Aorta (tissue), 5 donors: ENCODE results near the gene KCNH8. TPM values are rescaled to one million over a fixed set of nuclear protein-coding genes. Genes with fewer than 3 reads are reported as not detected.

Source experiments
- ATAC-seq: fragments of 200-7000 bp; cut with Tn5 transposase; one replicate; pipeline ENCODE4 v1.9.1; 2022; ENCODE audit warnings: moderate library complexity; ENCODE audit not compliant: low FRiP score
- DNase-seq, 2 donors: peaks; one replicate each; pipeline ENCODE4 v3.0.0-alpha.2; 2020
- H3K27ac ChIP-seq, 2 donors: one replicate each; pipeline ENCODE4 v1.5.1; 2013; ENCODE audit warnings: low read length in 2 of 2, mild to moderate bottlenecking in 2 of 2, moderate library complexity in 2 of 2, control low read depth in 1 of 2, inconsistent platforms in 1 of 2, low read depth in 1 of 2
- H3K27me3 ChIP-seq, 2 donors: one replicate each; pipeline ENCODE4 v1.6.1; 2013; ENCODE audit warnings: control low read depth in 1 of 2, low read length in 1 of 2, mild to moderate bottlenecking in 1 of 2, moderate library complexity in 1 of 2; ENCODE audit not compliant: insufficient read depth in 2 of 2, control insufficient read depth in 1 of 2
- H3K36me3 ChIP-seq, 2 donors: one replicate each; pipeline ENCODE4 v1.6.1; 2013; ENCODE audit warnings: control low read depth in 1 of 2, low read length in 1 of 2, mild to moderate bottlenecking in 1 of 2; ENCODE audit not compliant: insufficient read depth in 2 of 2, control insufficient read depth in 1 of 2
- H3K4me1 ChIP-seq, 2 donors: one replicate each; pipeline ENCODE4 v1.6.1; 2013; ENCODE audit warnings: low read length in 2 of 2, control low read depth in 1 of 2, mild to moderate bottlenecking in 1 of 2, moderate library complexity in 1 of 2; ENCODE audit not compliant: insufficient read depth in 2 of 2, control insufficient read depth in 1 of 2
- H3K4me3 ChIP-seq, 2 donors: one replicate each; pipeline ENCODE4 v1.5.1; 2013; ENCODE audit warnings: low read length in 2 of 2, control low read depth in 1 of 2, mild to moderate bottlenecking in 1 of 2
- H3K9me3 ChIP-seq: one replicate; pipeline ENCODE4 v1.6.1; 2013; ENCODE audit warnings: mild to moderate bottlenecking, low read length; ENCODE audit not compliant: control insufficient read depth
- WGBS, 2 donors: extraction: QIAGEN DNeasy Blood & Tissue Kit; methylation state at CpG; one replicate each; pipeline ENCODE4 v1.1.7; 2013; 5-methylcytosine and 5-hydroxymethylcytosine counted together
- intact Hi-C, 2 donors: fragments of 100-400 bp; cut with DNase I; formaldehyde crosslinking; loops; one replicate each; pipeline versions ENCODE4 v1.14.2 to v1.15.0; 2022
- polyA plus RNA-seq, 2 donors: library from polyadenylated mRNA; stranded (reverse); fragments of 200-250 nt; gene quantifications; one replicate each; pipeline ENCODE4 v1.2.3, GENCODE V29; 2013
- total RNA-seq, 2 donors: library from RNA; stranded (reverse); fragmentation: NEBNext Ultra II Directional; extraction: Animal tissue kit (Norgen Biotek cat#: 25700); gene quantifications; one replicate each; pipeline ENCODE4 v1.2.1, GENCODE V29; 2021
- donor health status: healthy with polysubstance abuse.
- donor health status: Bipolar disorder and iron deficiency.
- donor health status: DM: no; HTN: no; CAD: no.
- donor health status: DM: no; HTN: no; CAD: no.
- donor health status: DM: yes; HTN: yes; CAD: no.

KCNH8 gene
- total and polyA plus RNA-seq, 4 donors = 0.13 to 0.29 (median 0.15) TPM; not detected in 1

GRCh38 chr3:19346759-19347158 lies 198.4 kb downstream of the KCNH8 start:
- intact Hi-C loops = loop anchor here (2.0 to 5.0 kb wide), 3 partner anchors 196 to 521 kb away; no protein-coding TSS in a partner anchor
- Histone ChIP-seq H3K4me3 (no peak overlapping the region), H3K27ac (no peak overlapping the region), H3K4me1 (peaks cover 0 to 2% of the 10 kb centered on the region in 2 donors), H3K36me3 (no peaks in the 10 kb centered on the region), H3K27me3 (no peaks in the 10 kb centered on the region), H3K9me3 (no peaks in the 10 kb centered on the region)
- 57 to 71% methylated on average over 1 of the region's 1 CpG for WGBS, 2 donors
- no peak for DNase-seq
- no peak for ATAC-seq

DNA sequence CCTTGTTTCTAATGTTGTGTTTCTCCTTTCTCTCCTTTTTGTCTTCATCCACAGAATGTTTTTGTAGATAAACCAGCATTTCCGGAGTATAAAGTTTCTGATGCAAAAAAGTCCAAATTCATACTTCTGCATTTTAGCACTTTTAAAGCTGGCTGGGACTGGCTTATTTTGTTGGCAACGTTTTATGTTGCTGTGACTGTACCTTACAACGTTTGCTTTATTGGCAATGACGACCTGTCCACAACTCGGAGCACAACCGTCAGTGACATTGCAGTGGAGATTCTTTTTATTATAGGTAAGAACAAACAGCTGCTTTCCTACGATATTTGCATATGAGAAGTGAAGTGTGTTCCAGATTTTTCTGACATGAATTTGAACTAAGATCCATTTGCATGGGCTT lies 199.4 kb downstream of the KCNH8 start:
- Histone ChIP-seq H3K36me3 (no peaks in the 10 kb centered on the region), H3K27me3 (no peaks in the 10 kb centered on the region), H3K27ac (no peak overlapping the region), H3K4me3 (no peak overlapping the region), H3K4me1 (peaks cover 0 to 2% of the 10 kb centered on the region in 2 donors), H3K9me3 (no peaks in the 10 kb centered on the region)
- WGBS, 2 donors = 4 to 10% methylated on average over 7 of the region's 7 CpGs
- DNase-seq = no peak
- intact Hi-C loops = loop anchor here (2.0 to 5.0 kb wide), 4 partner anchors 195 to 520 kb away; no protein-coding TSS in a partner anchor
- ATAC-seq = no peak

DNA sequence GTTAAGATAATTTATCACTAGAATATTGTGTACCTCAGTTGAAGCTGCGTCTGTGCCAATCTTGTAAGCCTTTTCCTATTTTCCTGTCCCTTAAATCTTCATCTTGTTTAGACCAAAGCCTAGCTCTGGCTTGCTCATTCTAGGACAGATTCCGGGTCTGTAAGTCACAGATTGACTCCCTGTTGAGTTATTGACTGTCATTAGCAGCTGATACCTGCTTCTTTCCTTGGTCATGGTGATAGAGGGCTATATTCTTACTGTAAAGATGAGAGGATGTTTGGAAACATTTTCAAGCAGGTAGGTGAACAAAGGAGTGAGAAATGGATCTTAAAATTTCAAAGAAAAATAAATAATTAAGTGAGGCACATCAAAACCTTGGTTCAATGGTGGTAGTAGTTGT lies 200.2 kb downstream of the KCNH8 start:
- no peaks in the 10 kb centered on the region for H3K27me3 ChIP-seq
- no peak overlapping the region for H3K27ac ChIP-seq
- DNase-seq (no peak), ATAC-seq (no peak)
- intact Hi-C loops = loop anchor here (2.0 to 5.0 kb wide), 3 partner anchors 194 to 519 kb away; no protein-coding TSS in a partner anchor
- WGBS, 2 donors = 71 to 81% methylated on average over 2 of the region's 2 CpGs
- no peaks in the 10 kb centered on the region for H3K9me3 ChIP-seq
- H3K36me3 ChIP-seq = no peaks in the 10 kb centered on the region
- no peak overlapping the region for H3K4me3 ChIP-seq
- H3K4me1 ChIP-seq = peaks cover 0 to 2% of the 10 kb centered on the region in 2 donors

DNA sequence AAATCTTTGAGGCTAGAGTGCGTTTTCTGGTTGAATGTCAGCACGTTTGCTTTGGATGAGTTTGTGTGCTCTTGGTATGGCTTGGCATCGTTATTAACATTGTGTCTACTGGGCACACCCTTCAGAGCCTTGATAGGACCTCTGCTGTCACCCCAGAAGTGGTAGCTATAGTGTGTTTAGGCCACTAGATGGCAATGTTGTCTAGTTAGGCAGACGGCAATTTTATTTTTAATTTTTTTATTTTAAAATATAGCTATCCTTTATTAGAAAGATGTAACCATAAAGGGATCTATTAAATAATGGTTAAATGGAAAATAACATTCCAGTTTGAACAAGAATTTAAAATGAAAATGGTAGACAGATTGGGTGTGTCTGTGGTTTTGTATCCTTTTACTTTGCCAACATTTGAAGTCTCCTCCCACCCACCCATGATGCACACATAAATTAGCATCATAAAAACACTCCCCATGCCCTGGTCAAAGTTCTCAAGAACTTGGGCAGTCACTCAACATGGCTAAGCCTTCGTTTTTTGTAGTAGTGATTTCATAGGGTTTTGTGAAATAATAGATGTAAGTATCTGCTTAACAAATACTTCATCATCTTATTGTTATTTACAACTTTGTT lies 200.7 kb downstream of the KCNH8 start:
- Histone ChIP-seq H3K27ac (no peak overlapping the region), H3K4me1 (peaks cover 0 to 2% of the 10 kb centered on the region in 2 donors), H3K36me3 (no peaks in the 10 kb centered on the region), H3K9me3 (no peaks in the 10 kb centered on the region), H3K4me3 (no peak overlapping the region), H3K27me3 (no peaks in the 10 kb centered on the region)
- 12 to 15% methylated on average over 5 of the region's 5 CpGs for WGBS, 2 donors
- ATAC-seq (peak; percentile 63), DNase-seq (no peak)
- intact Hi-C loops = loop anchor here (2.0 to 5.0 kb wide), 3 partner anchors 193 to 518 kb away; no protein-coding TSS in a partner anchor

DNA sequence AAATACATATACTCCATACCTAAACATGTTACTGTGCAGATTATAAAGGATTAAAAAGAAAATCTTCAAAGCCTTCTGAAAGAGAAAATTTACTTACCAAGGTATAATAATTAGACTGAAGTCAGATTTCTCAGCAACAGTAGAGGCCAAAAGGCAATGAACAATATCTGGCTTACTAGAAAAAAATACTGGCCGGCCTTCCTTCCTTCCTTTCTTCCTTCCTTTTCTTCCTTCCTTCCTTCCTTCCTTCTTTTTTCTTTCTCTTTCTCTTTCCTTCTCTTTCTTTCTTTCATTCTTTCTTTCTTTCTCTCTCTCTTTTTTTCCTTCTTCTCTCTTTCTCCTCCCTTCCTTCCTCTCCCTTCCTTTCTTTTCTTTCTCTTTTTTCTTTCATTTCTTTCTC lies 209.6 kb downstream of the KCNH8 start:
- Histone ChIP-seq H3K4me3 (no peak overlapping the region), H3K27ac (no peak overlapping the region), H3K4me1 (no peaks in the 10 kb centered on the region), H3K27me3 (no peaks in the 10 kb centered on the region), H3K9me3 (no peaks in the 10 kb centered on the region), H3K36me3 (no peaks in the 10 kb centered on the region)
- DNase-seq (no peak), ATAC-seq (no peak)
- intact Hi-C loops = no loop called here
- WGBS, 2 donors = 93 to 95% methylated on average over 1 of the region's 1 CpG

- ATAC-seq = no peak
- Histone ChIP-seq H3K27me3 (no peaks in the 10 kb centered on the region), H3K4me3 (no peak overlapping the region), H3K9me3 (no peaks in the 10 kb centered on the region), H3K27ac (no peak overlapping the region), H3K36me3 (no peaks in the 10 kb centered on the region), H3K4me1 (peaks cover 0 to 1% of the 10 kb centered on the region in 2 donors)
- no peak for DNase-seq
- WGBS, 2 donors = 89 to 94% methylated on average over 1 of the region's 1 CpG
- intact Hi-C loops = no loop called here
These were observed 214.8 kb downstream of the KCNH8 start for GRCh38 chr3:19363071-19363470.

- Histone ChIP-seq H3K27ac (no peak overlapping the region), H3K4me1 (peaks cover 0 to 1% of the 10 kb centered on the region in 2 donors), H3K27me3 (no peaks in the 10 kb centered on the region), H3K9me3 (no peaks in the 10 kb centered on the region), H3K4me3 (no peak overlapping the region), H3K36me3 (no peaks in the 10 kb centered on the region)
- intact Hi-C loops = no loop called here
- DNase-seq = no peak
- 69% methylated on average over 8 of the region's 8 CpGs for WGBS, 2 donors
- ATAC-seq = no peak
These were observed 215.8 kb downstream of the KCNH8 start for GRCh38 chr3:19364148-19364547.

DNA sequence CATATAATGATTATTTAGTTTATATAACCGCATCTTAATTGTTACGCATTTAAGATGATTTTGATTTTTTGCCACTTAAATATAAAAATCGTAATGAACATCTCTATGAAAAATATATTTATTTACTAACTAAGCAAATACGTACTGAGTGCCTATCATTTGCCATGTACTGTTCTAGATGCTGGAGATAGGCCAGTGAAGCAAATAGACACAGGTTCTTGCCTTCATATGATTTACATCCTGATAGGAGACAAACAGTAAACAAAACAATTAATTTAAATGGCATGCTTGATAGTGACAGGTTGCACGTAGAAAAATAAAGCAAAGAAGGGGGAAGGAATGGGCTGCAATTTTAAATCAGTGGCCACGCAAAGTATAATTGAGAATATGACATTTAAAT lies 217.2 kb downstream of the KCNH8 start:
- DNase-seq (no peak), ATAC-seq (no peak)
- Histone ChIP-seq H3K36me3 (no peaks in the 10 kb centered on the region), H3K4me3 (no peak overlapping the region), H3K4me1 (peaks cover 0 to 1% of the 10 kb centered on the region in 2 donors), H3K27ac (no peak overlapping the region), H3K9me3 (no peaks in the 10 kb centered on the region), H3K27me3 (no peaks in the 10 kb centered on the region)
- 92 to 96% methylated on average over 6 of the region's 6 CpGs for WGBS, 2 donors
- intact Hi-C loops = loop anchor here in 1 of 2 donors (5.0 kb wide), 1 partner anchor 57 kb away; no protein-coding TSS in a partner anchor

GRCh38 chr3:19384868-19385267 lies 236.6 kb downstream of the KCNH8 start:
- intact Hi-C loops = no loop called here
- H3K27me3 ChIP-seq = no peaks in the 10 kb centered on the region
- H3K27ac ChIP-seq = no peak overlapping the region
- no peaks in the 10 kb centered on the region for H3K36me3 ChIP-seq
- H3K9me3 ChIP-seq = no peaks in the 10 kb centered on the region
- no peaks in the 10 kb centered on the region for H3K4me1 ChIP-seq
- no peak for ATAC-seq
- H3K4me3 ChIP-seq = no peak overlapping the region
- DNase-seq = no peak
- WGBS, 2 donors = 89 to 92% methylated on average over 3 of the region's 3 CpGs
